Stimulated activated CD8-positive, alpha-beta memory T cell treated with anti-CD3 and anti-CD28 coated beads, Interleukin-12 subunit alpha, Interleukin-12 subunit beta, amount 100 ng/mL, for 1 hour (primary cell): ENCODE results near the gene PTPN4.
"Not testable (repeated sequence)": the region's sequence is repeated elsewhere in the genome, so short reads cannot be mapped to it uniquely, and the experiment has no call there.

Experiments used
- DNase-seq: peaks from one replicate; pipeline ENCODE4 v3.0.0-alpha.2; 2020; ENCODE audit warnings: low read depth

The PTPN4 gene

GRCh38 chr2:119804409-119804808 is 44.7 kb downstream of the PTPN4 start:
- DNase-seq = not testable (repeated sequence)

GRCh38 chr2:119808516-119809147 is 48.9 kb downstream of the PTPN4 start:
- DNase-seq = no peak

GRCh38 chr2:119809339-119810048 is 49.8 kb downstream of the PTPN4 start:
- DNase-seq = no peak

GRCh38 chr2:119810049-119810630 is 50.4 kb downstream of the PTPN4 start:
- no peak for DNase-seq

GRCh38 chr2:119814216-119814615 is 54.5 kb downstream of the PTPN4 start:
- no peak for DNase-seq

- no peak for DNase-seq
Observed at GRCh38 chr2:119818792-119819191, 59.1 kb downstream of the PTPN4 start.

- no peak for DNase-seq
Observed at GRCh38 chr2:119819846-119820245, 60.1 kb downstream of the PTPN4 start.

GRCh38 chr2:119820275-119820674 is 60.6 kb downstream of the PTPN4 start:
- DNase-seq = no peak

- DNase-seq = no peak
Observed at GRCh38 chr2:119821266-119821665, 61.5 kb downstream of the PTPN4 start.

- no peak for DNase-seq
Observed at GRCh38 chr2:119823734-119824334, 64.1 kb downstream of the PTPN4 start.

- peak; percentile 20 for DNase-seq
Observed at GRCh38 chr2:119826370-119826961, 66.7 kb downstream of the PTPN4 start.

GRCh38 chr2:119827866-119828507 is 68.3 kb downstream of the PTPN4 start:
- DNase-seq = no peak

GRCh38 chr2:119836455-119837142 is 76.9 kb downstream of the PTPN4 start:
- DNase-seq = no peak

- DNase-seq = no peak
Observed at GRCh38 chr2:119837350-119837749, 77.6 kb downstream of the PTPN4 start.

GRCh38 chr2:119837759-119838158 is 78.0 kb downstream of the PTPN4 start:
- no peak for DNase-seq

- DNase-seq = no peak
Observed at GRCh38 chr2:119838179-119838578, 78.5 kb downstream of the PTPN4 start.

- no peak for DNase-seq
Observed at GRCh38 chr2:119841550-119841949, 81.8 kb downstream of the PTPN4 start.

- DNase-seq = no peak
Observed at GRCh38 chr2:119846021-119846420, 86.3 kb downstream of the PTPN4 start.

GRCh38 chr2:119849838-119850565 is 90.3 kb downstream of the PTPN4 start:
- DNase-seq = no peak

- no peak for DNase-seq
Observed at GRCh38 chr2:119852214-119852613, 92.5 kb downstream of the PTPN4 start.
